GM18498 (cell line): Measurements from ENCODE around the gene SEL1L.
"Not testable (repeated sequence)": the region's sequence is repeated elsewhere in the genome, so short reads cannot be mapped to it uniquely, and the experiment has no call there.

ENCODE experiments used
- ATAC-seq: cut with Tn5 transposase; IDR thresholded peaks from one replicate; pipeline ENCODE4 v1.9.1; 2021; ENCODE audit warnings: mild to moderate bottlenecking, moderate library complexity; ENCODE audit not compliant: unreplicated experiment

Gene SEL1L

GRCh38 chr14:81474685-81475324, 58.8 kb downstream of the SEL1L start:
- no peak for ATAC-seq

- ATAC-seq = peak; percentile 61
Measured at GRCh38 chr14:81474148-81474492, 59.5 kb downstream of the SEL1L start.

- ATAC-seq = peak; percentile 22
Measured at GRCh38 chr14:81473456-81474147, 60.1 kb downstream of the SEL1L start.

GRCh38 chr14:81472096-81472800, 61.4 kb downstream of the SEL1L start:
- ATAC-seq = no peak

- ATAC-seq = peak; percentile 32
Measured at GRCh38 chr14:81471062-81471461, 62.6 kb downstream of the SEL1L start.

- peak; percentile 31 for ATAC-seq
Measured at GRCh38 chr14:81470557-81470826, 63.2 kb downstream of the SEL1L start.

GRCh38 chr14:81466854-81467253, 66.8 kb downstream of the SEL1L start:
- ATAC-seq = no peak

- no peak for ATAC-seq
Measured at GRCh38 chr14:81465507-81466228, 68.0 kb downstream of the SEL1L start.

- ATAC-seq = peak; percentile 24
Measured at GRCh38 chr14:81465003-81465392, 68.7 kb downstream of the SEL1L start.

- ATAC-seq = peak; percentile 70
Measured at GRCh38 chr14:81464253-81465002, 69.2 kb downstream of the SEL1L start.

- not testable (repeated sequence) for ATAC-seq
Measured at GRCh38 chr14:81462356-81462755, 71.3 kb downstream of the SEL1L start.

GRCh38 chr14:81459912-81460311, 73.7 kb downstream of the SEL1L start:
- no peak for ATAC-seq

GRCh38 chr14:81458352-81458751, 75.3 kb downstream of the SEL1L start:
- ATAC-seq = no peak

GRCh38 chr14:81455390-81455789, 78.3 kb downstream of the SEL1L start:
- no peak for ATAC-seq

GRCh38 chr14:81454572-81455218, 79.0 kb downstream of the SEL1L start:
- ATAC-seq = peak; percentile 69

GRCh38 chr14:81453166-81453766, 80.4 kb downstream of the SEL1L start:
- ATAC-seq = peak; percentile 74

- no peak for ATAC-seq
Measured at GRCh38 chr14:81452341-81453133, 81.1 kb downstream of the SEL1L start.

GRCh38 chr14:81450976-81451375, 82.7 kb downstream of the SEL1L start:
- no peak for ATAC-seq

- no peak for ATAC-seq
Measured at GRCh38 chr14:81450100-81450531, 83.5 kb downstream of the SEL1L start.
